Body of pancreas (tissue), 4 donors: ENCODE results near the gene SLC37A4.

Source experiments
- POLR2A ChIP-seq, 3 donors: fragments of 450-650 bp; IDR thresholded peaks; one replicate each; pipeline ENCODE4 v1.6.1; 2016; ENCODE audit warnings: antibody characterized with exemption in 3 of 3, mild to moderate bottlenecking in 2 of 3
- TF ChIP-seq, protein P1 (sequence below), 7 experiments: fragments of 450-650 bp in 4 of 7; fragments of 200-600 bp in 3 of 7; sonication (generic) in 3 of 7; IDR thresholded peaks; one replicate each; pipeline ENCODE4 v1.5.1; 2016 to 2019; ENCODE audit warnings: antibody characterized with exemption in 7 of 7

DNA sequence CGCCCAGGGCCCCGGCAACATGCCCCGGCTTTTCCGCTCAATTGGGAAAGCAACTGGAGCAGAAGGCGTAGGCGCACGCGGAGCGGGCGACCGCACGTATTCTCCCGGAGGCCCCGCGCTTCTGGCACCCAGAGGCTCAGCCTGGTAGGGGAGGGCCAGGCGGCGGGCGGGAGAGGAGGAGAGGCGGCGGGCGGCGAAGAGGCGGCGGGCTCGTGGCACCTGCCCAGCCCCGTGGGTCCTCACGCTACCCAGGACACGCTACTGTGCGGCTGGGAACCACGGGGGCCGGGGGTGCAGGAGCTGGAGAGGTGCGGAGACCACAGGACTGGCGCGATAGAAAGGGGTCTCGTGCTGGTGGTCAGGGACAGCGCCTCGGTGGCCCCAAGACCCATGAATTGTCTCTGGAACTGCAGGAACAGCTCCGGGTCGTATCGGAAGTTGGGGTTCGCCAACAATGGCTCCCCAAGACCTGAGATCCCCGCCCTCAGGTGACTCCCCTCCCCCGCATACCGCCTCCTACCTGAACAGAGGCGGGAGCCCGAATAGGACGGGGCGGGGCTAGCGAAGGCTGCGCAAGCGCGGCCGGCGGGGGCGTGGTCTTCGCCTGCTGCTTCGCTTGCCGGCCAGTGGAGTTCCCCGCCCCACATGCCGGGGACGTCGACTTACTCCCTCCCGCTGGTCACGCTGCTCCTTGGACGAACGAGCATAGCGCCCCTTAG, at the start of gene SLC37A4:
- TF ChIP-seq, protein P1, sequence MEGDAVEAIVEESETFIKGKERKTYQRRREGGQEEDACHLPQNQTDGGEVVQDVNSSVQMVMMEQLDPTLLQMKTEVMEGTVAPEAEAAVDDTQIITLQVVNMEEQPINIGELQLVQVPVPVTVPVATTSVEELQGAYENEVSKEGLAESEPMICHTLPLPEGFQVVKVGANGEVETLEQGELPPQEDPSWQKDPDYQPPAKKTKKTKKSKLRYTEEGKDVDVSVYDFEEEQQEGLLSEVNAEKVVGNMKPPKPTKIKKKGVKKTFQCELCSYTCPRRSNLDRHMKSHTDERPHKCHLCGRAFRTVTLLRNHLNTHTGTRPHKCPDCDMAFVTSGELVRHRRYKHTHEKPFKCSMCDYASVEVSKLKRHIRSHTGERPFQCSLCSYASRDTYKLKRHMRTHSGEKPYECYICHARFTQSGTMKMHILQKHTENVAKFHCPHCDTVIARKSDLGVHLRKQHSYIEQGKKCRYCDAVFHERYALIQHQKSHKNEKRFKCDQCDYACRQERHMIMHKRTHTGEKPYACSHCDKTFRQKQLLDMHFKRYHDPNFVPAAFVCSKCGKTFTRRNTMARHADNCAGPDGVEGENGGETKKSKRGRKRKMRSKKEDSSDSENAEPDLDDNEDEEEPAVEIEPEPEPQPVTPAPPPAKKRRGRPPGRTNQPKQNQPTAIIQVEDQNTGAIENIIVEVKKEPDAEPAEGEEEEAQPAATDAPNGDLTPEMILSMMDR (IDR thresholded peaks at IDR 0.05) = peak in 5 of 7 experiments; percentile 84 to 99 (median 98)
- TF ChIP-seq POLR2A (IDR thresholded peaks at IDR 0.05) = peak; percentile 24 to 83 (median 69)
